ENCODE results near the gene PMP22.

Gene PMP22

GRCh38 chr17:15290605-15291004, 25.5 kb upstream of the PMP22 start:
- DNase-seq (ENCODE audit: extremely low spot score) = no peak
- ChIA-PET POLR2A (no interaction called here), CTCF (no interaction called here)
- TF ChIP-seq SP1 (IDR thresholded peaks at IDR 0.05) (no peak), FOXK2 (IDR thresholded peaks at IDR 0.05) (no peak), FOXM1 (IDR thresholded peaks at IDR 0.05; ENCODE audit: borderline replicate concordance) (no peak), ZNF384 (IDR thresholded peaks at IDR 0.05) (no peak), SUZ12 (IDR thresholded peaks at IDR 0.05) (no peak), LEF1 (IDR thresholded peaks at IDR 0.05; ENCODE audit: borderline replicate concordance) (no peak), FOXA1 (IDR thresholded peaks at IDR 0.05) (no peak), NFRKB (IDR thresholded peaks at IDR 0.05) (no peak), ARNT (IDR thresholded peaks at IDR 0.05) (no peak), HDGF (IDR thresholded peaks at IDR 0.05; ENCODE audit: borderline replicate concordance) (no peak), TARDBP (IDR thresholded peaks at IDR 0.05) (no peak), L3MBTL2 (conservative IDR thresholded peaks at IDR 0.05) (no peak), ELF4 (IDR thresholded peaks at IDR 0.05) (no peak), BHLHE40 (IDR thresholded peaks at IDR 0.05; ENCODE audit: borderline replicate concordance) (no peak)
- TF ChIP-seq, protein P1, sequence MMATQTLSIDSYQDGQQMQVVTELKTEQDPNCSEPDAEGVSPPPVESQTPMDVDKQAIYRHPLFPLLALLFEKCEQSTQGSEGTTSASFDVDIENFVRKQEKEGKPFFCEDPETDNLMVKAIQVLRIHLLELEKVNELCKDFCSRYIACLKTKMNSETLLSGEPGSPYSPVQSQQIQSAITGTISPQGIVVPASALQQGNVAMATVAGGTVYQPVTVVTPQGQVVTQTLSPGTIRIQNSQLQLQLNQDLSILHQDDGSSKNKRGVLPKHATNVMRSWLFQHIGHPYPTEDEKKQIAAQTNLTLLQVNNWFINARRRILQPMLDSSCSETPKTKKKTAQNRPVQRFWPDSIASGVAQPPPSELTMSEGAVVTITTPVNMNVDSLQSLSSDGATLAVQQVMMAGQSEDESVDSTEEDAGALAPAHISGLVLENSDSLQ (IDR thresholded peaks at IDR 0.05) = no peak

DNA sequence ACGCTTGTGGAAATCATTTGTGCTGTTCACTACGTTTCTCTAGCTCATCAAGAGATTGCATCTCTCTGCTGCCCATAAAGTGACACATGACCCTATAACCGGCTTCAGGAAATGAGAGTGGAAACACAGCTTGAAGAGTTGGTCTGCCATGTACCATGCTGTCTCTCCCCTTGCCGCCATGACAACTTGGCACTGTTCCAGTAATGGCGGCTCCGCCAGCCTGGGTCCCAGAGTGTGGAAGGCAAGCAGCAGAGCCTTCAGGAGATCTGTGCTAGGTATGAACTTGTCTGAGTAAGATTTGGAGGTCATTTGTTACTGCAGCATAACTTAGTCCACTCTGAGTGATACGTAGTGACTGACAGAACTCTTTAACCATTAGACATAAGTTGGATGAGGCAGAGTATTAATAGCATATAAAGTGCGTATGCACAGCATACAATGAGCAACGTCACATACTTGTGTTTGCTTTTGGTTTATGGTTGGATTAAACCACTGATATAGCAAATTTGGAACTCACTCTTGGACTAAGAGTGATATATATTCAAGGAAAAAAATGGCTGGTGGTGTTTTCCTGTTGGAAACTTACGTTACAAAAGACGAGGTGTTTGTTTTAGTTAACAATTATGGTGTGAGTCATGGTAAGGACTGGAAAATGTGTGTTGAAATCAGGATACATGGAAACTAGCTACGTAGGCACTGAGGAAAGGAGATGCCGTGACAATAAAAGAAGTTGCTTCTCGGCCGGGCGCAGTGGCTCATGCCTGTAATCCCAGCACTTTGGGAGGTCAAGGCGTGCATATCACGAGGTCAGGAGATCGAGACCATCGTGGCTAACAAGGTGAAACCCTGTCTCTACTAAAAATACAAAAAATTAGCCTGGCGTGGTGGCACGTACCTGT, 24.4 kb upstream of the PMP22 start:
- TF ChIP-seq ZNF384 (IDR thresholded peaks at IDR 0.05) = no peak
- no peak for TF ChIP-seq FOXA1 (IDR thresholded peaks at IDR 0.05)
- no peak for TF ChIP-seq LEF1 (IDR thresholded peaks at IDR 0.05; ENCODE audit: borderline replicate concordance)
- TF ChIP-seq SUZ12 (IDR thresholded peaks at IDR 0.05) = no peak
- TF ChIP-seq CTBP1 (IDR thresholded peaks at IDR 0.05; ENCODE audit: borderline replicate concordance) = no peak
- TF ChIP-seq, protein P1 (IDR thresholded peaks at IDR 0.05) = no peak
- no peak for TF ChIP-seq HDGF (IDR thresholded peaks at IDR 0.05; ENCODE audit: borderline replicate concordance)
- TF ChIP-seq NFRKB (IDR thresholded peaks at IDR 0.05) = no peak
- TF ChIP-seq FOXM1 (IDR thresholded peaks at IDR 0.05; ENCODE audit: borderline replicate concordance) = no peak
- TF ChIP-seq TARDBP (IDR thresholded peaks at IDR 0.05) = no peak
- TF ChIP-seq SP1 (IDR thresholded peaks at IDR 0.05) = no peak
- no peak for TF ChIP-seq BHLHE40 (IDR thresholded peaks at IDR 0.05; ENCODE audit: borderline replicate concordance)
- no peak for TF ChIP-seq FOXK2 (IDR thresholded peaks at IDR 0.05)
- TF ChIP-seq L3MBTL2 (conservative IDR thresholded peaks at IDR 0.05) = no peak
- no peak for TF ChIP-seq ELF4 (IDR thresholded peaks at IDR 0.05)
- no peak for TF ChIP-seq ARNT (IDR thresholded peaks at IDR 0.05)
- POLR2A ChIA-PET = no interaction called here
- CTCF ChIA-PET = no interaction called here
- DNase-seq (ENCODE audit: extremely low spot score) = no peak

DNA sequence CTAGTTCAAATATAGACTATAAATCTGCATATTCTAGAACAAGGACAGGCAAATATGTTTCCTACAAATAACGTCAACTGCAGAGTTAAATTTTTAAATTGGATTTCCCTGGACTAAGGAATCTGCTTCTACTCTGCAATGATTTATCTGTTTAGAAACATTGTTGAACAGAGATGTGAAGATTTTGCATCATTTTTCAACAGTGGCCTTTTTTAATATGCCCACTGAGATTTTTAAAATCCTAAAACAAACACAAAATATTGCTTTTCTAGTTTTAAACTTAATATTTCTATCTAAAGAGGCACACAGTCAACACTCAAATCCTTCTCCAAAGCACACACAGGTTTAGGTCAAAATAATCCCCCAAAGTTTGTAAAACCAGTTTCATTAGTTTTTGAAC, 23.7 kb upstream of the PMP22 start:
- POLR2A ChIA-PET = no interaction called here

DNA sequence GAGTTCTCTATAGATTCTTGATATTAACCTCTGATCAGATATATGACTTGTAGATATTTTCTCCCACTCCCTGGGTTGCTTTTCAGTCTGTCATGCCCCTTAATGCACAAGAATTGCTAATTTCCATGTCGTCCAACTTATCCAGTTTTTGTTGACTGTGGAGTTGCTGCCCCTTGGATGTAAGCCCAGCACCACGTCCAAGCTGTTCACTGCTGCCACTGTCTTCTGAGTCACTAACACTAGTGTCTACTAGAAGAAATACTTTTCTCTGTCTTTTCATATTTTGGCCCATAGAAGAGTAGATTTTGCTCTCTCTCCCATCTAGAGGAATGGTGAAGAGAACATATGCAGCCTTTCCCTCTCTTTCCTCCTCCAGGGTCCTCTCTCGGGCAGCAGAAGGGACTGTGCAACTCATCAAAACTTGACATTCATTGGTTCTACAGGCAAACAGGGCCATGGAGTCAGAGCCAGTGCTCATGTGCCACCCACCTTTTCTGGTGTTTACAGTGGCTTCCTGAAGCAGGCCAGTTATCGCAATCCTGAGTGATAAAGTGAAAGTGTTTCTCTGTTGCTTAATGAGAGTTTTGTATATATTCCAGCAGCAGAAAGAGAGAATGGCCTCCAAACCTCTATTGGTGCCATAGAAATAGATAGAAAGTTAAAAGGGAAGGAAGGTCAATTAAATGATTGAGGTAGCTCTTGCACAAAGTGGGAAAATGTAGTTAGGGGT, 22.6 kb upstream of the PMP22 start:
- TF ChIP-seq NFRKB (IDR thresholded peaks at IDR 0.05) (no peak), FOXK2 (IDR thresholded peaks at IDR 0.05) (no peak), ZNF384 (IDR thresholded peaks at IDR 0.05) (no peak), CTBP1 (IDR thresholded peaks at IDR 0.05; ENCODE audit: borderline replicate concordance) (no peak), SP1 (IDR thresholded peaks at IDR 0.05) (no peak), FOXM1 (IDR thresholded peaks at IDR 0.05; ENCODE audit: borderline replicate concordance) (no peak), ARNT (IDR thresholded peaks at IDR 0.05) (no peak), L3MBTL2 (conservative IDR thresholded peaks at IDR 0.05) (no peak), TARDBP (IDR thresholded peaks at IDR 0.05) (no peak), SUZ12 (IDR thresholded peaks at IDR 0.05) (no peak), BHLHE40 (IDR thresholded peaks at IDR 0.05; ENCODE audit: borderline replicate concordance) (no peak), HDGF (IDR thresholded peaks at IDR 0.05; ENCODE audit: borderline replicate concordance) (no peak), LEF1 (IDR thresholded peaks at IDR 0.05; ENCODE audit: borderline replicate concordance) (no peak), FOXA1 (IDR thresholded peaks at IDR 0.05) (no peak), ELF4 (IDR thresholded peaks at IDR 0.05) (no peak)
- TF ChIP-seq, protein P1 (IDR thresholded peaks at IDR 0.05) = no peak
- ChIA-PET POLR2A (no interaction called here), CTCF (no interaction called here)
- DNase-seq (ENCODE audit: extremely low spot score) = no peak

More for the DNA sequence above, 23.7 kb upstream of the PMP22 start:
- TF ChIP-seq SUZ12 (IDR thresholded peaks at IDR 0.05) = no peak
- TF ChIP-seq FOXK2 (IDR thresholded peaks at IDR 0.05) = no peak
- TF ChIP-seq, protein P1 (IDR thresholded peaks at IDR 0.05) = no peak
- TF ChIP-seq CTBP1 (IDR thresholded peaks at IDR 0.05; ENCODE audit: borderline replicate concordance) = no peak
- TF ChIP-seq FOXM1 (IDR thresholded peaks at IDR 0.05; ENCODE audit: borderline replicate concordance) = no peak
- TF ChIP-seq L3MBTL2 (conservative IDR thresholded peaks at IDR 0.05) = no peak
- no peak for TF ChIP-seq TARDBP (IDR thresholded peaks at IDR 0.05)
- no peak for TF ChIP-seq BHLHE40 (IDR thresholded peaks at IDR 0.05; ENCODE audit: borderline replicate concordance)
- no peak for DNase-seq (ENCODE audit: extremely low spot score)
- CTCF ChIA-PET = no interaction called here

DNA sequence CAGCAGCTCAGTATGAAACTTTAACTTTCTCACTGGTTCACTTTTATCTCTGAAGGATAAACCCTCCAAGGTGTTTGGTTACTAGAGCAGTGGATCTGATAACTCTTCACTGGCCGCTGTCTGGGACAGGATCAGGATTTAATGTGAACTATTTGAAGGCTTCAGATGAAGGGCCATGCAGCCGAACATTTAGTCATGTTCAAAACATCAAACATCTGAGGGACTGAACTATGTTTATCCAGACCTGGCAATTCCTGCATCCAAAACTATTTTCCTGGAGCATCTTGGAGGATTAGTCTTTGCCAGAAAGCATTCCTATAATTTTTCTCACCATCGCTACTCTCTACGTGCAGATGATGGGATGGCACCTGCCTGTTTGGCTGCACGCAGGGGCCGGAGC, 20.3 kb upstream of the PMP22 start:
- CTCF ChIA-PET = no interaction called here
- no peak for DNase-seq (ENCODE audit: extremely low spot score)
- TF ChIP-seq FOXK2 (IDR thresholded peaks at IDR 0.05) (no peak), BHLHE40 (IDR thresholded peaks at IDR 0.05; ENCODE audit: borderline replicate concordance) (no peak), L3MBTL2 (conservative IDR thresholded peaks at IDR 0.05) (no peak), SP1 (IDR thresholded peaks at IDR 0.05) (no peak), NFRKB (IDR thresholded peaks at IDR 0.05) (no peak), LEF1 (IDR thresholded peaks at IDR 0.05; ENCODE audit: borderline replicate concordance) (no peak), ELF4 (IDR thresholded peaks at IDR 0.05) (no peak), FOXA1 (IDR thresholded peaks at IDR 0.05) (no peak), ZNF384 (IDR thresholded peaks at IDR 0.05) (no peak), HDGF (IDR thresholded peaks at IDR 0.05; ENCODE audit: borderline replicate concordance) (no peak), TARDBP (IDR thresholded peaks at IDR 0.05) (no peak), ARNT (IDR thresholded peaks at IDR 0.05) (no peak), FOXM1 (IDR thresholded peaks at IDR 0.05; ENCODE audit: borderline replicate concordance) (no peak), CTBP1 (IDR thresholded peaks at IDR 0.05; ENCODE audit: borderline replicate concordance) (no peak), SUZ12 (IDR thresholded peaks at IDR 0.05) (no peak)
- TF ChIP-seq, protein P1 (IDR thresholded peaks at IDR 0.05) = no peak
- POLR2A ChIA-PET = no interaction called here

Data from HEK293T (cell line).